MM.1S (cell line): ENCODE measurements around the gene S100A9.

Source experiments
- DNase-seq: peaks from one replicate; pipeline ENCODE4 v3.0.0-alpha.2; 2015
- H2AFZ ChIP-seq: fragments of 300-600 bp; sonication (generic); 2 replicates; pipeline ENCODE4 v1.6.0; 2016; ENCODE audit warnings: antibody characterized with exemption, low read length
- H3F3A ChIP-seq: fragments of 300-600 bp; sonication (generic); 2 replicates; pipeline ENCODE4 v1.6.1; 2016; ENCODE audit warnings: mild to moderate bottlenecking, antibody characterized with exemption, low read length, moderate library complexity, mixed read lengths; ENCODE audit not compliant: insufficient read depth
- H3K27ac ChIP-seq: fragments of 300-600 bp; sonication (generic); 2 replicates; pipeline ENCODE4 v1.5.1; 2016; ENCODE audit warnings: mild to moderate bottlenecking, low read length
- H3K27me3 ChIP-seq: fragments of 300-600 bp; sonication (generic); replicated peaks from 2 replicates; pipeline ENCODE4 v1.6.0; 2016; ENCODE audit warnings: low read length; ENCODE audit not compliant: insufficient read depth
- H3K36me3 ChIP-seq: fragments of 300-600 bp; sonication (generic); replicated peaks from 2 replicates; pipeline ENCODE4 v1.6.1; 2016; ENCODE audit warnings: mild to moderate bottlenecking, low read length, mixed read lengths; ENCODE audit not compliant: insufficient read depth
- H3K4me1 ChIP-seq: fragments of 300-600 bp; sonication (generic); 2 replicates; pipeline ENCODE4 v1.6.1; 2016; ENCODE audit warnings: low read length, mixed read lengths
- H3K4me2 ChIP-seq: fragments of 300-600 bp; sonication (generic); 2 replicates; pipeline ENCODE4 v1.6.0; 2016; ENCODE audit warnings: low read depth, low read length
- H3K4me3 ChIP-seq: fragments of 300-600 bp; sonication (generic); 2 replicates; pipeline ENCODE4 v1.5.1; 2016; ENCODE audit warnings: low read length, mixed read lengths
- H3K79me2 ChIP-seq: fragments of 300-600 bp; sonication (generic); 2 replicates; pipeline ENCODE4 v1.6.1; 2016; ENCODE audit warnings: mixed run types, low read length, mixed read lengths
- H3K9ac ChIP-seq: fragments of 300-600 bp; sonication (generic); 2 replicates; pipeline ENCODE4 v1.6.1; 2016; ENCODE audit warnings: low read length, mixed read lengths
- H3K9me2 ChIP-seq: fragments of 300-600 bp; sonication (generic); replicated peaks from 2 replicates; pipeline ENCODE4 v1.6.1; 2016; ENCODE audit warnings: mild to moderate bottlenecking, low read length, mixed read lengths; ENCODE audit not compliant: insufficient read depth
- H3K9me3 ChIP-seq: fragments of 300-600 bp; sonication (generic); replicated peaks from 2 replicates; pipeline ENCODE4 v1.6.1; 2016; ENCODE audit warnings: mild to moderate bottlenecking, low read length, mixed read lengths; ENCODE audit not compliant: insufficient read depth
- H4K20me1 ChIP-seq: fragments of 300-600 bp; sonication (generic); 2 replicates; pipeline ENCODE4 v1.6.1; 2016; ENCODE audit warnings: mild to moderate bottlenecking, low read length, moderate library complexity, mixed read lengths; ENCODE audit not compliant: insufficient read depth
- CTCF ChIP-seq: fragments of 300-600 bp; sonication (generic); IDR thresholded peaks from 2 replicates; pipeline ENCODE4 v1.5.1; 2016; ENCODE audit warnings: antibody characterized with exemption, low read length, mixed read lengths
- EZH2 ChIP-seq: fragments of 300-600 bp; sonication (generic); optimal IDR thresholded peaks from 2 replicates; pipeline ENCODE3; 2017; ENCODE audit warnings: low read depth, mild to moderate bottlenecking, antibody characterized with exemption, low read length, mixed read lengths
- EZH2phosphoT487 ChIP-seq: fragments of 300-600 bp; sonication (generic); IDR thresholded peaks from 2 replicates; pipeline ENCODE4 v1.6.1; 2018; ENCODE audit warnings: antibody characterized with exemption, low read length

The S100A9 gene

GRCh38 chr1:153387785-153388184 is 30.1 kb downstream of the S100A9 start:
- H3K9ac ChIP-seq = no peak overlapping the region
- DNase-seq = no peak
- no peaks in the 10 kb centered on the region for H4K20me1 ChIP-seq
- H3K9me3 ChIP-seq = no peaks in the 10 kb centered on the region
- no peaks in the 10 kb centered on the region for H3K9me2 ChIP-seq
- H3K4me1 ChIP-seq = no peaks in the 10 kb centered on the region
- H3F3A ChIP-seq = no peaks in the 10 kb centered on the region
- no peaks in the 10 kb centered on the region for H3K36me3 ChIP-seq
- H3K79me2 ChIP-seq = no peaks in the 10 kb centered on the region
- TF ChIP-seq EZH2phosphoT487 (no peak), CTCF (no peak), EZH2 (no peak)
- H3K27me3 ChIP-seq = 0 out of 2 replicates have a peak, but pooled peaks cover 7% of the 10 kb centered on the region
- H3K4me2 ChIP-seq = no peak overlapping the region
- H3K27ac ChIP-seq = no peak overlapping the region
- H2AFZ ChIP-seq = no peak overlapping the region
- no peak overlapping the region for H3K4me3 ChIP-seq

- no peak for TF ChIP-seq CTCF
- TF ChIP-seq EZH2phosphoT487 = no peak
- no peak for TF ChIP-seq EZH2
- no peaks in the 10 kb centered on the region for H3K4me1 ChIP-seq
- no peaks in the 10 kb centered on the region for H4K20me1 ChIP-seq
- no peak overlapping the region for H3K4me2 ChIP-seq
- H3K27ac ChIP-seq = no peak overlapping the region
- no peak overlapping the region for H3K9ac ChIP-seq
- no peak overlapping the region for H2AFZ ChIP-seq
- no peaks in the 10 kb centered on the region for H3K79me2 ChIP-seq
- H3K9me2 ChIP-seq = no peaks in the 10 kb centered on the region
- no peaks in the 10 kb centered on the region for H3F3A ChIP-seq
- no peaks in the 10 kb centered on the region for H3K36me3 ChIP-seq
- no peak for DNase-seq
- H3K27me3 ChIP-seq = 0 out of 2 replicates have a peak, but pooled peaks cover 7% of the 10 kb centered on the region
- H3K4me3 ChIP-seq = no peak overlapping the region
- no peaks in the 10 kb centered on the region for H3K9me3 ChIP-seq
Measured at GRCh38 chr1:153389401-153389800, 31.7 kb downstream of the S100A9 start.

- no peak overlapping the region for H3K9ac ChIP-seq
- no peaks in the 10 kb centered on the region for H3K79me2 ChIP-seq
- H3F3A ChIP-seq = no peaks in the 10 kb centered on the region
- no peak overlapping the region for H3K4me2 ChIP-seq
- TF ChIP-seq EZH2 (no peak), EZH2phosphoT487 (no peak), CTCF (no peak)
- H3K27ac ChIP-seq = no peak overlapping the region
- no peaks in the 10 kb centered on the region for H3K36me3 ChIP-seq
- H3K4me3 ChIP-seq = no peak overlapping the region
- H2AFZ ChIP-seq = no peak overlapping the region
- H3K4me1 ChIP-seq = no peaks in the 10 kb centered on the region
- no peaks in the 10 kb centered on the region for H3K9me3 ChIP-seq
- no peaks in the 10 kb centered on the region for H4K20me1 ChIP-seq
- H3K27me3 ChIP-seq = 0 out of 2 replicates have a peak, but pooled peaks cover 8% of the 10 kb centered on the region
- DNase-seq = no peak
- no peaks in the 10 kb centered on the region for H3K9me2 ChIP-seq
Measured at GRCh38 chr1:153389973-153390879, 32.6 kb downstream of the S100A9 start.
